ENCODE results near the gene NDST3.

GRCh38 chr4:118268780-118269179 is 234.5 kb downstream of the NDST3 start:
- TF ChIP-seq EZH2 (IDR thresholded peaks at IDR 0.05; ENCODE audit: low read length, unreplicated experiment) (no peak), CTCF (conservative IDR thresholded peaks at IDR 0.05; ENCODE audit: low read depth, low read length) (no peak), EZH2phosphoT487 (IDR thresholded peaks at IDR 0.05; ENCODE audit: borderline replicate concordance, low read length) (no peak)
